Muscle layer of colon (tissue), 2 donors: ENCODE results near the gene MAML1.

Experiments
- H3K27ac ChIP-seq: one replicate; pipeline ENCODE4 v1.7.0; 2013; ENCODE audit warnings: low read depth, mild to moderate bottlenecking, low read length, moderate library complexity
- H3K27me3 ChIP-seq, 2 donors: one replicate each; pipeline ENCODE4 v1.7.0; 2013; ENCODE audit warnings: low read length in 2 of 2, mild to moderate bottlenecking in 2 of 2; ENCODE audit not compliant: insufficient read depth in 2 of 2, control insufficient read depth in 1 of 2
- H3K36me3 ChIP-seq: one replicate; pipeline ENCODE4 v1.7.0; 2013; ENCODE audit warnings: mild to moderate bottlenecking, low read length; ENCODE audit not compliant: insufficient read depth
- H3K4me1 ChIP-seq: one replicate; pipeline ENCODE4 v1.7.0; 2013; ENCODE audit warnings: mild to moderate bottlenecking, low read length; ENCODE audit not compliant: insufficient read depth
- H3K4me3 ChIP-seq, 2 donors: one replicate each; pipeline ENCODE4 v1.7.0; 2013; ENCODE audit warnings: low read length in 2 of 2, low read depth in 1 of 2, mild to moderate bottlenecking in 1 of 2, moderate library complexity in 1 of 2
- H3K9ac ChIP-seq: one replicate; pipeline ENCODE4 v1.7.0; 2013; ENCODE audit warnings: low read length
- H3K9me3 ChIP-seq: one replicate; pipeline ENCODE4 v1.7.0; 2013; ENCODE audit warnings: mild to moderate bottlenecking, low read length
- donor health status: abdominal sarcoma.
- donor health status: Adenocarcinoma of cecum.

Gene MAML1

DNA sequence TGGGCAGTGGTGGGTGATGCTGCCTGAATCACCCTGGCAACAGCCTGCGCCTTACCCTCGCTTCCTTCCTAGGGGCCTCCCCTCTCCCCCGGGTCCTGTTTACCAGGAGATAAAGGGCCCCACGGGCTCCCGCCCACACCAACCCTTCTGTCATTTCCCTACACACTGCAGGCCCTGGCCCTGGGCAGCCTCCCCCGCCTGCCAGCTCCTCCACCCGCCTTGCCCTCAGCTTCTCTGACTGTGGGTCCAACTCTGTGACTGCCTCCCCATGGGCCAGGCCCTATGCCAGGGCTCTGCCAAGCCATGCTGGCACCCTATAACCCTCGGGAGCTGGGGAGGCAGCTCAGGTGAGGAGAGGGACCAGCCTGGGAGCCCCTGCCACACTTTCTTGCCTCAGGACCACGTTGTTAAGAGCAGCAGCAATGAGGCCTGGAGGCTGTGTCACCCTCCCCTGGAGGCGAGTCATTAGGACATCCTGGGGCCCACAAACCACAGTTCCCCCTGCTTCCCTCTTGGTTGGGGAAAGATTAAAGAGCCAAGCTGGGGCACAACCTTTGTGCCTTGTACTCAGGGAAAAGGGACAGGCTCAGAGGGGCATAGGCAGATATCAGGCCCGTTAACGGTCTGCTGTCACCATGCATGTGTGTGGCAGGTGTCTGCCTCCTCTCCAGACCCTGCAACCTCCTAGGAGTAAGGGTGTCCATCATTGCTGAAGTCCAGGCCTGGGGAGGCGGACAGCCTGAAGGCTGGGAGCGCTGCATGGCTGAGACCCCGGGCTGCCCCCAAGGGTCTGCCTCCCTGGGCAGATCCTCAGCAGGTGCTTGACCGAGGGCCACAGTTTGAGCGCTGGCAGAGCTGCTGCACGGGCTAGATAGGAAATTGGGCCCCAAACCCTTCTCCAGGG, 71.3 kb downstream of the MAML1 start:
- Histone ChIP-seq H3K36me3 (peaks cover 25% of the 10 kb centered on the region), H3K4me3 (no peak overlapping the region), H3K27ac (no peak overlapping the region), H3K9me3 (no peaks in the 10 kb centered on the region), H3K27me3 (no peaks in the 10 kb centered on the region), H3K4me1 (peaks cover 32% of the 10 kb centered on the region), H3K9ac (no peak overlapping the region)

DNA sequence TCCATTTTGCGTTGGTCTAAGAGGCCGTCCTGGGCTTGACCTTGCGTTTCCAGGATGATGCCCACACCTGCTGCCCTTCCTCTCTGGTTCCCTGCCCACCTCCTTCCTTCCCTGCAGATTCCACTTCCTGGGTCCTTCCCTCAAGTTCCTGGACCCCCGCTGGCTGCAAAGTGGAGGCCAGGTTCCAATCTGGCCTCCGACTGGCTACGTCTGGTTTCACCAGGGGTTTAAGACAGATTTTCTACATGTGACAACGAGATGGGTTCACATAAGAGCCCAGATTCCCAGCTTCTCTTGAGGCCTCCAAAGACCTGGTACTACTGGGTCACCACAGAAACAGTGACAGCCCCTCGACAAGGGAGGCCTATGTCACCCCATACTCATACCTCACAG, 71.9 kb downstream of the MAML1 start:
- H3K4me1 ChIP-seq = peaks cover 32% of the 10 kb centered on the region
- H3K9me3 ChIP-seq = no peaks in the 10 kb centered on the region
- peaks cover 18% of the 10 kb centered on the region for H3K36me3 ChIP-seq
- peak overlapping the region; percentile 54 for H3K9ac ChIP-seq
- peak overlapping the region in 1 of 2 donors; percentile 60 for H3K4me3 ChIP-seq
- H3K27ac ChIP-seq = no peak overlapping the region
- no peaks in the 10 kb centered on the region for H3K27me3 ChIP-seq

- H3K27ac ChIP-seq = peak overlapping the region; percentile 75
- H3K27me3 ChIP-seq = no peaks in the 10 kb centered on the region
- peaks cover 32% of the 10 kb centered on the region for H3K4me1 ChIP-seq
- H3K9me3 ChIP-seq = no peaks in the 10 kb centered on the region
- H3K36me3 ChIP-seq = peaks cover 13% of the 10 kb centered on the region
- H3K4me3 ChIP-seq = peak overlapping the region; percentile 60 to 94
- peak overlapping the region; percentile 54 for H3K9ac ChIP-seq
Observed at GRCh38 chr5:179805070-179805528, 72.5 kb downstream of the MAML1 start.

DNA sequence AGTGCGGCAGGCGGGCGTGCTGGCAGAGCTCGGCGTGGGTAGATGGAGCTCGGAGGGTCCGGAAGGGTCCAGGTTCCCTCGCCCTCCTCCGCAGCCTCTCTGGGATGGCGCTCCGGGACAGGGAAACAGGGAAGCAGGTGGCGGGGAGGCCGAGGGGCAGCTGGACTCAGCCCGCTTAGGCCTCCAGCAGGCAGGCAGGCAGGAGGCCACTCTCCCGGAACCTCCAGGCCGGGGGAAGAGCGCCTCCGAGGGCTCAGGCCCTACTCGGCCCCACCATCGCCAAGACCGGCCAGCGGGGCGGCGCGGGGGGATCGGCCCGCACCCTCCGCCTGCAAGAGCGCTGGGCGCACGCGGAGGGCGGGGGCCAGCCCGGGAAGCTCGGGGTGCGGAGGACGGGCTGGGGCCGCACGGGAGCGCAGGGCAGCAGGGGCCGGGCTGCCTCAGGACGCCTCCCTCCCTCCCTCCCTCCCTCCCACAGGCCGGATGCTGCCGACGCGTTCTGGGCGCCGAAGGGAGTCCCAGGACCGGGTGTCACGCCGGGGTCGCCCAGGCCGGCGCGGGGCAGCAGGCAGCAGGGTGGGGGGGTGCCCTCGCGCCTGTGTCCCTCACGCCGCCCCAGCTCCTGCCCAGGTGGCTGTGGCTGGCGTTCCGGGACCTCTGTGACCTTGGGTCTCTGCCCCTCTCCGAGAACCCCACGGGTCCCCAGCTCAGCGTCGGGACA, 73.1 kb downstream of the MAML1 start:
- Histone ChIP-seq H3K27ac (peak overlapping the region; percentile 75), H3K27me3 (no peaks in the 10 kb centered on the region), H3K9me3 (no peaks in the 10 kb centered on the region), H3K4me3 (peak overlapping the region; percentile 60 to 94), H3K4me1 (peaks cover 32% of the 10 kb centered on the region), H3K9ac (peak overlapping the region; percentile 54), H3K36me3 (peaks cover 9% of the 10 kb centered on the region)

DNA sequence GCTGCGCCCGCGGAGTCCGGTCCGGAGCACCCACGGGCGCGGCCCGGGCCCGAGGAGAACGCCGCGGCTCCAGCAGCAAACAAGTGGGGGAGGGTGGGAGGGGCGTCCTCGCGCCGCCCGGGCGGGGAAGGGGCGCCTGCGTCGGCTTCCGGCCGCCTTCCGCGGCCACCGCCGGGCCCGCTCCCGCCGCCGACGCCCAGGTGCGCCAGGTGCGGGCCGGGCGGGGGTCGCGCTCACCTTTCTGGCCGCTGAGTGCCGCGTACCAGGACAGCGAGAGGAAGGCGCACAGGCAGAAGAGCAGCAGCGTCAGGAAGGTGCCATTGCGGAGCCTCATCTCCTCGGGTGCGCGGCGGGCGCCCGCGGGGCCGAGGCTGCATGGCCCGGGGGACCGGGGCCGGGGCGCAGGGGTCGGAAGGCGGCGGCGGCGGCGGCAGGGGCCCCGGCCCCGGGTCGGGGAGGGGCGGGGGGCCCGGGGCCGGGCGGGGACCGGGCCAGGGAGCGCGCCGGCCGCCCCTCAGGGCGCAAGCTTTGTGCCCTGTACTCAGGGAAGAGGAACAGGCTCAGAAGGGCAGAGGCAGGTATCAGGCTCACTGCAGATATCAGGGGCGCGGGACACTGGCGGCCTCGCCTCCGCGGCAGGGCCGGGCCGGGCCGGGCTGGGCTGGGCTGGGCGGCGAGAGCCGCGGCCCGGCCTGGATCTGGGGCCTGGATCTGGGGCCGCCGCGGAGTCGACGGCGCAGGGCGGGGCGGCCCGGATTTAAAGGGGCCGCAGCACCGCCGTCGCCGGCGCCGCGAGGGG, 73.8 kb downstream of the MAML1 start, which contains the start of gene MGAT4B:
Gene MGAT4B, minus strand, starts transcription at position 617 of the 799 bp plus-strand sequence. Its CDS starts 283 bp downstream, at position 334.
- H3K27ac ChIP-seq = peak within 1 kb of the TSS; percentile 91
- peaks cover 32% of the 10 kb centered on the region for H3K4me1 ChIP-seq
- H3K4me3 ChIP-seq = peak within 1 kb of the TSS; percentile 60 to 94
- H3K9me3 ChIP-seq = no peaks in the 10 kb centered on the region
- peaks cover 9% of the 10 kb centered on the region for H3K36me3 ChIP-seq
- no peaks in the 10 kb centered on the region for H3K27me3 ChIP-seq
- H3K9ac ChIP-seq = no peak within 1 kb of the TSS

DNA sequence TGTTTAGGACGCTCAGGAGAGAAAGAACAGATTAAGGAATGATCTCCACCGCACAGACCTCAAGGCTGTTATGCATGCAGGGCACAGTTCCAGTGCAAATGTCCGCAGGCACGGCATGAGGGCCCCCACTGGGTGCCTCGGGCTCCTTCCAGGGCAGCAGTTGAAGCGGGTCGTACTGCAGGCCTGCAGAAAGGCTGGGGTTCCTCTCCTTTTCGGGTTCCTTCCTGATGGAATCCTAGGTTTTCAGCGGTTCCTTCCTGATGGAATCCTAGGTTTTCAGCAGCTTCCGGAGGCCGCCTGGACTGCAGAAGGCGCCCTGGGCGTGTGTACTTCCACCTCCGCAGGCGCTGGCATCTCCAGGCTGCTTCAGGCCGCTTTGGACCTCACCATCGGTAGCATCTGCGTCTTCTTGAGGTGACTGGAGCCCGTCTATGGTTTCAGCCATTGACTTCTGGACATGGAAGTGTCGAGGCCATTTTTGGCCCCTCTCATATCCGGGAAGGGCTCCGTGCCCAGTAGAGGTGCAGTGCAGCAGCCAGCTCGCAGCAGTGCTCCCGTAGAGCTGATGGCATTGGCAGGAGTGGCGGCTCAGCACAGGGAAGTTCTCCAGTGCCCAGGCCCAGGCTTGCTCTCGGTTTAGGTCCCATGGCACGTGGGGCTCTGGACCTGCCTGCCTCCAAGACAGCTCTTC, 79.7 kb downstream of the MAML1 start:
- Histone ChIP-seq H3K4me3 (no peak overlapping the region), H3K9me3 (no peaks in the 10 kb centered on the region), H3K27ac (no peak overlapping the region), H3K4me1 (peaks cover under 1% of the 10 kb centered on the region), H3K36me3 (peaks cover 5% of the 10 kb centered on the region), H3K9ac (no peak overlapping the region), H3K27me3 (no peaks in the 10 kb centered on the region)

- Histone ChIP-seq H3K9me3 (no peaks in the 10 kb centered on the region), H3K4me3 (no peak overlapping the region), H3K4me1 (peaks cover 8% of the 10 kb centered on the region), H3K9ac (no peak overlapping the region), H3K27ac (no peak overlapping the region), H3K36me3 (peaks cover 5% of the 10 kb centered on the region), H3K27me3 (no peaks in the 10 kb centered on the region)
Observed at GRCh38 chr5:179812997-179813607, 80.5 kb downstream of the MAML1 start.

DNA sequence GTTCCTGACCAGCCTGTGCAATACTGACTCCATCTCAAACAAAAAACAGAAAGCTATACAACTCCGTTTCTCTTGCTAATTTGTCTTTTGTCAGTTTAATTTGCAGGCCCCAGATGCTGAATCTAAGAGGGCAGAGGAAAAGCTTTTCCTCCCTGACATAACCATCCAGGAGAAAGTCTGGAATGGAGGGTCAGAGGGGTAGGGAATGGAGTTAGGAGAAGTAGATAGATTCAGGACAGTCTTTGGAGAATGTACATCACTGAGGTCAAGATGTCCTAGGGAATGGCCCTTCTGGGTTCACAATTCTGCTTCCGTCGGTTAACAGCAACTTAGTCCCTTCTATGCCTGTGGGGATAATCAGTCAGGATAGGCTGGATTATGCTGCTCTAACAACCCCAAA, 81.5 kb downstream of the MAML1 start:
- H3K27ac ChIP-seq = no peak overlapping the region
- H3K4me3 ChIP-seq = no peak overlapping the region
- no peaks in the 10 kb centered on the region for H3K27me3 ChIP-seq
- no peaks in the 10 kb centered on the region for H3K9me3 ChIP-seq
- peaks cover 15% of the 10 kb centered on the region for H3K4me1 ChIP-seq
- peaks cover 5% of the 10 kb centered on the region for H3K36me3 ChIP-seq
- H3K9ac ChIP-seq = no peak overlapping the region

DNA sequence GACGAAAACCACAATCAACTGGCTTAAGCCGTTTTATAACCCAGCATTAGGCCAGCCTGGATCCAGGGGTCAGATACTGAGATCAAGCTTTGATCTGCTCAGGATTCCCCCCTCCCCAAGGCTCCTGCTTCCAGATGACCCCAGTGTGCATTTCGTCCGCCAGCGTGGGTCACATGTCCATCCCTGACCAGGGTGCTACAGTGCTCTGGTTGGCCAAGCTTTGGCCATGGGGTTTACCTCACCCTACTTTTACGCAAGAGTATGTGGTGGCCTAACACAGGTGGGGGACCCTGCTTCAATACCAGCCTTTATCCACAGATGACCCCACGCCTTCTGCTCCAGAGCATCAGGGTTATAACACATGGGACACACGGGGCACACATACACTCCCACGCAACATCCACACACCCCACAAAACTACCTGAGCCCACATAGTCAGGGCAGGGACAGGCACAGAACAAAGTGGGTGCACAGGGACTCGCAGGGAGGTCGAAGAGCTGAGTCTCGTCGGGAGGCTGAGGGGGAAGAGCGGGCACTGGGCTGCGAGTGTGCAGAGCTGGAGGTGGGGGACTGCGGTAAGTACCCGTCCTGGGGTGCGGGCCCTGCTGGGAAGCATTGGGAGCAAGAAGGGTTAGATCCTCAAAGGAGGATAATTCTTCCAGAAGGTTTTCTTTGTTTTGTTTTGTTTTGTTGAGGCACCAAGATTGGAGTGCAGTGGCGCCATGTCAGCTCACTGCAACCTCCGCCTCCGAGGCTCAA, 83.0 kb downstream of the MAML1 start:
- Histone ChIP-seq H3K27me3 (no peaks in the 10 kb centered on the region), H3K4me3 (no peak overlapping the region), H3K9ac (no peak overlapping the region), H3K4me1 (peaks cover 27% of the 10 kb centered on the region), H3K27ac (no peak overlapping the region), H3K36me3 (peaks cover 5% of the 10 kb centered on the region), H3K9me3 (no peaks in the 10 kb centered on the region)

DNA sequence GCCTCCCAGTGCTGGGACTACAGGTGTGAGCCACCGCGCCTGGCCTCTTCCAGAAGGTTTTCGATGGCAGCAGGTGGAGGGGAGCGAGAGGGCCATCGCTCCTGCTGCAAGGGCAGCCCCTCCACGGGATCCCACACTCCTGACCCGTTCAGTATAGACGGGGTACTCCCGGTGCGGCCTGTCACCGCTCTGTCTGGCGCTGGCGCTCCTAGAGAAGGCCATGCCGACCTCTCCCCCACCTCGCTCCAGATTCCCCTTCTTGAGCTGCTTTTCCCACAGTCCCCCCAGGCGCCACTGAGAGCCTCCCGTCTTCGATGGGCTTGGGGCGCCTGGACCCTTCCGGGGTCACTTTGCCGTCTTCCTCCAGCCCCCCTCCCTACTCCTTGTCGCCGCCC, 83.8 kb downstream of the MAML1 start:
- peaks cover 27% of the 10 kb centered on the region for H3K4me1 ChIP-seq
- H3K27me3 ChIP-seq = no peaks in the 10 kb centered on the region
- peak overlapping the region; percentile 72 for H3K27ac ChIP-seq
- no peak overlapping the region for H3K9ac ChIP-seq
- H3K9me3 ChIP-seq = no peaks in the 10 kb centered on the region
- peaks cover 5% of the 10 kb centered on the region for H3K36me3 ChIP-seq
- H3K4me3 ChIP-seq = peak overlapping the region; percentile 49 to 50
